HG03520 (cell line): Measurements from ENCODE around the gene CDCA7L.

Experiments
- ATAC-seq: cut with Tn5 transposase; IDR thresholded peaks from one replicate; pipeline ENCODE4 v1.9.1; 2021; ENCODE audit warnings: mild to moderate bottlenecking, moderate library complexity; ENCODE audit not compliant: unreplicated experiment

CDCA7L gene

DNA sequence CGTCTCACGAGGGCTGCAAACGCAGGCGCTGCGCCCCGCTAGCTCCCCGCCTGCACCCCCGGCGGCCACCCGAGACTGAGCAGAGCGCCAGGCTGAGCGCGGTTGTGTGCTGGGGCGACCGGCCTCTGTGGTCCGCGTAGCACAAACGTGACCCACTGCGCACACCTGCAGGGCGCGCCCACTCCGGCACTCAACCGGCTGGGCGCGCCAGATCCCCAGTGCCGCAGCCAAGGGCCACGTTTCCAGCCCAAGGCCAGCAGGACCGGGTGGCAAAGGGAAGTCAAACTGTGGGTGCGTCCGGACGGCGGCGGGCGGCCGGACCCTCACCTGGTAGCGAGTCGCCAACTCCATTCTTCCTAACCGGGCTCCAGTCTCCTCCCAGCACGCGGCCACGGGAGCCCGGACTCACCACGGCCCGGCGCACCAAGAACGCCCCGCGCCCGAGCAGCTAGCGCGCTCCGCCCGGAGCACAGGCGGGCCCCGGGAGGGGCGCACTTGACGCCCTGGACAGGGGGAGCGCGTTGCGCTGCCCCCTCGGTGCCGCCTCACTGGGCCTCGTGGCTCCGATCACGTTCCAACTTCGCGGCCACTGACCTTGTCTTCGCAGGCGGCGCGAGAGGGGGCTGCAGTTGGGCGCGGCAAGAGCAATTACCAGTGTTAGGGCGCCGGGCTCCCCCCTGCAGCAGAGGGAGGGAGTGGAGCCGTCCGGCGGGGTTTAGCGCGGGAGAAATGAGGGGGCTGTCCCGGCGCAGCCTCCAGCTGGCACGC lies at the start of gene CDCA7L:
CDCA7L (minus strand) TSS at position 446 of the 768 bp plus-strand sequence; CDS start at position 351, 95 bp downstream.
- peak; percentile 73 for ATAC-seq

GRCh38 chr7:21986096-21986495 lies 40.4 kb upstream of the CDCA7L start:
- ATAC-seq: no peak

- no peak for ATAC-seq
Measured at GRCh38 chr7:21984042-21984441, 38.3 kb upstream of the CDCA7L start.

GRCh38 chr7:21983056-21983455 lies 37.4 kb upstream of the CDCA7L start:
- no peak for ATAC-seq

DNA sequence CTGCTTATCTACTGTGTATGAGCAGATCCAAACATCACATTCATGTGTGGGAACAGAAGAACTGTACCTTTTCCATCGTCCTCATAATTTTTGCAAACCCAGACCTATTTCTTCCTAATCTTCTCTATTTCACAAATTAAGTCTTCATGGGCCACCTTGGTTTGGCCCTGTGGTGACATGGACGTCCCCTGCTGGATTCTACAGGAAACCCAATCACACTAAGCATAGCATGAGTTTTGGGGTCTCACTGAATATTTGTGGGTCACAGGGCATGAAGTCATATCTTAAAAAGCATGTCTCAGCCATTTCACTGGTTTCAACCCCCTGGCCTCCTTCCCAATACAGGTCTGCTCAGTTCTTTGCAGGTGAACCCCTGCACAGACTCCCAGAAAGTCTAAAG lies 35.8 kb upstream of the CDCA7L start:
- ATAC-seq: no peak

DNA sequence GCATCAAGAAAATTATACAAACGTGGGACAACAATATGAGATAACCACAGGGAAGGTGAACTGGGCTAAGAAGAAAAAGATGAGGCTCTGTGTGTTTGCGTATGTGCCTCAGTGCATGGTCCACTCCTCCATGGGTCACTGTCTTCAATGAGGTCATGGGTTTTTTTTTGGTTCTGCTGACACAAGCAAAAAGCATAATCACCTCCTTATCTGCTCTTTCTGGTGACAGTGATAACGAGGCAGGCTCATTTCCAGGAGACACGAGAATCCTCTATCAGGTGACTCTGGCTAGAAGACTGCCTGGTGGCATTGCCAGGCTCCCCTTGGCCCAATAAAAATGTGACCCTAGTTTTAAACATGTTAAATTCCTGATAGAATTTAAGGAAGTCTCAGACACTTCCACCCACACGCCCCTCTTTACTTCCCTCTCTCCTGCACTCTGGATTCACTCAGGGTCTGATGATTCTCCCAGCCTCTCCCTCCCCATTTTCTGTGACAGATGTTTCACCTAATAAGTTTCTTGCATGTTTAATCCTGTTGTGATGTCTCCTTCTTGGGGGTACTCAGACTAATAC lies 35.3 kb upstream of the CDCA7L start:
- no peak for ATAC-seq

GRCh38 chr7:21972397-21972784 lies 26.7 kb upstream of the CDCA7L start:
- ATAC-seq: no peak

- ATAC-seq: no peak
Measured at GRCh38 chr7:21971780-21972396, 26.2 kb upstream of the CDCA7L start.

DNA sequence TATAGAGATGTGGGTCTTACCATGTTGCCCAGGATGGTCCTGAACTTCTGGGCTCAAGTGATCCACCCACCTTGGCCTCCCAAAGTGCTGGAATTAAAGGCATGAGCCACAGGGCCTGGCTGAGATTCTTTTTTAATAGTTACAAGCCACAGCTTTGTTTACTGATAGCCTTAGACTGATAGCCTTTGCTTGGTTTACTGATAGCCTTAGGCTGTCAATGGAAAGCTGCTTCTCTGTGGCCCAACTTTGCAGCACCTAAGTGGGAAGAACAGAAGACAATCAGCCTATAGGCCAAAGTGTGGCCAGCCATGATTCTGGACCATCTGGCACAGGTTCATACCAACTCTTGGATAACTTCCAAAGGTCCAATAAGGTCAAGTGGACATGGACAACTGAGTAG lies 24.1 kb upstream of the CDCA7L start:
- ATAC-seq: no peak

- no peak for ATAC-seq
Measured at GRCh38 chr7:21967598-21968003, 21.9 kb upstream of the CDCA7L start.

DNA sequence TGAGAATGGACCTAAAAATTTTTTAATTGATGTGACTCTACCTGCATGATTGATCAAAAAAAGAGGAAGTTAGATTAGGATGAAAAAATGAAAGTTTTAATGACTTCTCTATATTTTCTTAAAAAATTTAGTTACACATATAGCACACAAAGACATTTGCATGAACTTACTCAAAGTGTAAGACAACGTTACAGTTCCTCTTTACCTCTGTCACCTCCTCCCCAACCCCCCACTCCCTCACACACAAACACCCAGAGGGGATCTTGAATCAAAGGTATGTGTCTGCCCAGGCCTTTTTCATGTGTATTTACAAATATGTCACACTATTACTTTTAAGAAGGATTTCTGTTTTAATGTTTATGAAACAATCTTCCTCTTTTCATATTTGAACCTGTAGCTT lies 20.6 kb upstream of the CDCA7L start:
- ATAC-seq: peak; percentile 93

- no peak for ATAC-seq
Measured at GRCh38 chr7:21965291-21965690, 19.6 kb upstream of the CDCA7L start.

- no peak for ATAC-seq
Measured at GRCh38 chr7:21962677-21963076, 17.0 kb upstream of the CDCA7L start.

DNA sequence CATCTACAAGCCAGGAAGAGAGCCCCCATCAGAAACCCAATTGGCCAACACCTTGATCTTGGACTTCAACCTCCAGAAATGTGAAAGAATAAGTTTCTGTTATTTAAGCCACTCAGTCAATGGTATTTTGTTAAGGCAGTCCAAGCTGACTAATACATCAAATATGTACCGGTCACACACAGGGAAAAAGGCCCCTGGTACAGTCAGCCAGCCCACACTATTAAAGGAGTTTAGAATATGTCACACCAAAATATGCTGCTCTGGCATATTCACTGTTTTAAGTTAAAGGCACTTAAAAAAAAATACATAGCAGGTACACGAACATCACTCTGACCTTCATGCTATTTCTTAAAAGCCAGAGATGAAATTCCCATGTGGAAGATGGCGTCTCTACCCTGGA lies 15.2 kb upstream of the CDCA7L start:
- no peak for ATAC-seq

DNA sequence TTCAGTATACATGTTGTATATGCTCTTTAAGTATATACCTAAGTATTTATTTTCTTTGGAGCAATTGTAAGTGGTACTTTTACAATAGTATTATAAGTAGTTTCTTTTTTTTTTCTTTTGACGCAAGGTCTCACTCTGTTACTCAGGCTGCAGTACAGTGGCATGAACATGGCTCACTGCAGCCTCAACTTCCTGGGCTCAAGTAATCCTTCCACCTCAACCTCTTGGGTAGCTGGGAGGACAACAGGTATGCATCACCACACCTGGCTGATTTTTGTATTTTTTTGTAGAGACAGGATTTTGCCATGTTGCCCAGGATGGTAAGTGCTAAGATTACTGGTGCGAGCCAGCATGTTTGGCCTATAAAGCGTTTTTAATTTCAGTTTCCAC lies 13.7 kb upstream of the CDCA7L start:
- ATAC-seq: no peak

DNA sequence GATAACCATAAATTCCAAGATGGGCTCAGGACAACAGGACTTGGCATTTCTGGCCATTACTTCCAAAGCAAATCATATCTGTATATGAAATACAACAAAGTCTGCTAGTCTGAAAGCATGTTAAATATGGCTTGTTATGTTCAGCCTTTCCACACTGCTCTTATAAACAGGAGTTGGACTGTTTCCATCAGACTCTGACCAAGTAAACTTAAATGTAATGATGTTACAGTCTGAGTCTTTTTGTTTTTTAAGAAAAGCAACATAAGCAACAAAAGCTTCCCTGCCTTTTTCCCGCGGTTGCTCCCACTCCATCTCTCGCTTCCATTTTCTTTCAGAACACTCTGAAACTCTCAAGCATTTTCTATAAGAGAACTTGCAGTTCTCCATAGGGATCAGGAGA lies 8.1 kb upstream of the CDCA7L start:
- ATAC-seq: no peak

DNA sequence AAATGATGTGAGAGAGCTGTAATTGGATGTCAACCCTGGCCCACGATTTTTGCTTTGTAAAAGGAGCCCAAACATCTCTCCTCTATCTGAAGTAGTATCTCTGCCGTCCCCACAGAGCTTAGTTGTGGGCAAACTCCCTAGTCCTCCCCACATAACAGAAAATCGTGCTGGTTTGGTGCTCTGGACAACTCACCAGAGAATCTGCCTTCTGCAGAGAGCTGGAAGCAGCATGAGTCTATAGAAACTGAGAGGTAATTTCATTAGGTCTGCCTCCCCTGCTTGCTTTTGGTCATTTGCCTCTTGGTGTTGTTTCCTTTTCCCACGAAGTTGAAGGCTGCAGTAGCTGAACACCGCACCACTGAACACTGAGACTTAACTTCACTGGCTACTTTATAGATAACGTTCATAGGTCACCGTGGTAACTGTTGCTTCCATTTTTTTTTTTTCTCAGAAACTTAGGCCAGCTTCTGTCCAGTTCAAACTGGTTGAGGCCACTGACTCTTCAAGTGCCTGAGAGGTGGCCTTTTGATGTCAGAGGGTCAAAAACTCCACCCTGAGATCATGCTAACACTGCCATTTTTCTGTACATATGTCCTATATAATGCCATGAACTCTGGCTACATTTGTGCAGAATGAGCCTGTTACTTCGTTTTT lies 3.3 kb upstream of the CDCA7L start:
- ATAC-seq: no peak

DNA sequence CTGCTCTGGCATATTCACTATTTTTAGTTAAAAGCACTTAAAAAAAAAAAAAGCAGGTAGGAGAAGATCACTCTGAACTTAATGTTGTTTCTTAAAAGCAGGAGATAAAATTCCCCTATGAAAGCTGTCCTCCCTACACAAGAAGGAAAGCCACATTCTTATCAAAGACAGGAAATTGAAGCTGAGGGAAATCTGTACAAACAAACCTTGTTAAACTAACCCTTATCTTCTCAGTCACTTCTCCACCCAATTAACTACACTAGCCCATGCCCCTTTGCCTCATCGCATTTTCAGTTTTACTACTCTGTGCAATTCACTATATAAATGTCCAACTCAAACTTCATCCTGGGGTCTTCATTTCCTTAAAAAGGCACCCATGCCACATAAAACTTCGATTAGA lies 2.7 kb upstream of the CDCA7L start:
- no peak for ATAC-seq

DNA sequence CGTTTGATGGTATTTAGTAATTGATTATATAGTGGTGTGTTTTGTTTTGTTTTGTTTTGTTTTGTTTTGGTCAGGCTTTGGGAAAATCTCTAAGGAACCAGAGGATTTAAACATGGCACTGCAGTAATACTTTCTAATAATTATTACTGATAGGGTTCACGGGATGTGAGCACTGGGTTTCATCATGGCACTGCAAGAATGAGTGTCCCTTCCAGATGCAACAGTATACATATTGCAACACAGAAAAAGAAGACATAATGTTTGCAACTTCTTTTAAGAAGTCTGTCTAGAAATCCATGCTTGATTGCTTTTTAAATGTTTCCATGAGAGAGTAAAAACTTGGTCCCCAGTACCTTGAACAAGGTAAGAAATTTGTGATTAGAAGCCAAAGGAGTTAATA lies 2.2 kb upstream of the CDCA7L start:
- ATAC-seq: no peak

DNA sequence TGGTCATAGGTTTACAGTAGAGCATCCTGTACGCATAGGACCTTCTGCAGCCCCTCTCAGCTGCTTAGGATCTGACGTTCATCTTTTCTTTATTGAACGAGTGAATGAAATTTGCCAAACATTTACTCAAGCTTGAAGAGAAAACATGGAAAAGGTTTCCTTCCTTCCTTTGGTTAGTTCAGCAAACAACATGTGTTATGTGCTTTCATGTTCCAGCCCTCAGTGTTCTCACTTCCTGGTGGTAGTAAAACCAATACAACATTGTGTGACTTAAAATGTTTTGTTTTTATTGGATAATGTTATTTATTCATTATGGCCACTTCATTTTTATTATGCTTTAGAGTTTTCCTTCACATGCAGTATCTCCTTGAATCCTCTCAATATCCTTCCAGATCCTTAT lies 1.4 kb upstream of the CDCA7L start:
- no peak for ATAC-seq

DNA sequence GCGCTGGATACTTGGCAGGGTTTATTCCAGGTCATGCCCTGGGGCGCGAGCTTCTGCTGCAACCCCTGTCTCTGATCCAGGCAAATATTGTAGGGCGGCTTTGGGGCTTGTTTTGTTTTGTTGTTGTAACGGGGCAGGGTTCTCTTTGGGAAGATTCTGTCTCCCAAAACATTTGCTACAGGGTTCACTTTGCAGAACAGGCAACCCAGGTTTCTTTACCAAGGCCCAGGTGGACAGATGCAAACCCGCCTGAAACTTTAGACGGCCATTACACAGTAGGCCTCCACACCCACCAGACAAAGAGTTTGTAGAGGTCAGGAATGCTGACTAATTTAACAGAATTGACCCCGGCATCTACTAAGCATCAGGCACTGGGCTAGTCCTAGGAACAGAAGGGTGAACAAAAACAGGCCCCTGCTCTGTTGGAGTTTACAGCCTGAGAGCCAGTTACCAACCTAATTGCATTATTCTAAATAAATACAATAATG lies 567 bp upstream of the CDCA7L start:
- no peak for ATAC-seq
